Stimulated activated CD8-positive, alpha-beta memory T cell treated with anti-CD3 and anti-CD28 coated beads, Interleukin-15, amount 100 ng/mL, for 4 hours (primary cell): ENCODE results near the gene DNM2.
"Not testable (repeated sequence)": the region's sequence is repeated elsewhere in the genome, so short reads cannot be mapped to it uniquely, and the experiment has no call there.

Experiments
- DNase-seq, 2 donors: peaks; one replicate each; pipeline ENCODE4 v3.0.0-alpha.2; 2020; ENCODE audit warnings: low read depth in 2 of 2

The DNM2 gene

DNA sequence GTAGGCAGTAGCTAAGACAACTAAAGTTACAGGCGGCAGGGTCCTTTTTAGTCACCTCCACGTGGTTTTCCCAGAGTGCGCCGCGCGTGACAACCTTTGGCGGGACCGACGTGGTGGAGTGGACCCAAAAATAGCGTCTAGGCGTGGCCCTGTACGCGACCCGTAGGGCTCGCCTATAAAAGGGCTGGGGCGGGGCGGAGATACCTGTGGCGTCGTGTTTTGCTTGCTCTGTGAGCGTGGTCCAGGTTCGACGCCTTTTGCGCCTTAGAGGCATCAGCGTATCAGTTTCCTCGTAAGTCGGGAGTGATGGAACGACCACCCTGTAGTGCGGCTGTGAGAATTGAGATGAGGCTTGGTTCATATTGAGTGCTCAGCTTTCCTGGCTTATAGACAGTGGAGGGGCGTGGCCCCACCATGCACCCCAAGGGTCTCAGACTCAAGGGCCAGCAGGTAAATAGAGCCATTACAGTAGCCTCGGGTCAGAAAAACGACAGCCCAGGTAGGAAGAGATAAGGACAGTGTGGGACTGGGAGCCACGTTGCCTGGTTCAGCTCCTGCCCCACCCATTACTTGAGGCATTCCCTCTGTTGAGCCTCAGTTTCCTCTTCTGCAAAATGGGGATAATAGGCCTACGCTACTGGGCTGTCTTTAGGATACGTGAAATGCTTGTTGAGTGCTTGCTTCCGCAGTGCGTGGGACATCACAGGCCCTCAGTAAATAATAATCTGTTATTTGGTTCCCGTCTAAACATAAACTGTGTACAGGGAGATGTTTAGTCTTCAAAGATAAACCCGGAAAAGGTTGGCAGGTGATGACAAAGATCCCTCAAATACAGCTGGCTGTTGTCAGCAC, 118.8 kb downstream of the DNM2 start:
- DNase-seq = peak; percentile 63 to 72

DNA sequence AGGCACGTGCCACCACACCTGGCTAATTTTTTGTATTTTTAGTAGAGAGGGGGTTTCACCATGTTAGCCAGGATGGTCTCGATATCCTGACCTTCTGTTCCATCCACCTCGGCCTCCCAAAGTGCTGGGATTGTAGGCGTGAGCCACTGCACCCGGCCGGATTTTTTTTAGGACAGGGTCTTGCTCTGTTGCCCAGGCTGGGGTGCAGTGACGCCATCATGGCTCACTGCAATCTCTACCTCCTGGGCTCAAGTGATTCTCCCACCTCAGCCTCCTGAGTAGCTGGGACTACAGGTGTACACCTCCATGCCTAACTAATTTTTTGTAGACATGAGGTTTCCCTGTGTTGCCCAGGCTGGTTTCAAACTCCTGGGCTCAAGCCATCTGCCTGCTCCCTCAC, 119.8 kb downstream of the DNM2 start:
- not testable (repeated sequence) for DNase-seq

DNA sequence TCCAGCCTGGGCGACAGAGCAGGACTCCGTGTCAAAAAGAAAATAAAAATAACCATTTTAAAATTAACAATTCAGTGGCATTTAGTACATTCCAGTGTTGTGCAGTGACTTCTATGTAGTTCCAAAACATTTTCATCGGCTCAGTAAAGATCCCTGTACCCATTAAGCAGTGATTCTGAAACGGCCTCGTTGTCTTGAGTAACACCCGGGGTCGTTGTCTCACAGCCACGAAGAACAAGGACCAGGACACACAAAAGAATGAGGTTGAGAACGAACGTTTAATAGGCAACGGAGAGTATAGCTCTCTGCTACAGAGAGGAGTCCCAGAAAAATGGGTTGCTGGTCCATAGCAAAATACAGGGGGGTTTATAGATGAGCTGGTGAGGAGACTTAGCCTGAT, 120.5 kb downstream of the DNM2 start:
- no peak for DNase-seq

DNA sequence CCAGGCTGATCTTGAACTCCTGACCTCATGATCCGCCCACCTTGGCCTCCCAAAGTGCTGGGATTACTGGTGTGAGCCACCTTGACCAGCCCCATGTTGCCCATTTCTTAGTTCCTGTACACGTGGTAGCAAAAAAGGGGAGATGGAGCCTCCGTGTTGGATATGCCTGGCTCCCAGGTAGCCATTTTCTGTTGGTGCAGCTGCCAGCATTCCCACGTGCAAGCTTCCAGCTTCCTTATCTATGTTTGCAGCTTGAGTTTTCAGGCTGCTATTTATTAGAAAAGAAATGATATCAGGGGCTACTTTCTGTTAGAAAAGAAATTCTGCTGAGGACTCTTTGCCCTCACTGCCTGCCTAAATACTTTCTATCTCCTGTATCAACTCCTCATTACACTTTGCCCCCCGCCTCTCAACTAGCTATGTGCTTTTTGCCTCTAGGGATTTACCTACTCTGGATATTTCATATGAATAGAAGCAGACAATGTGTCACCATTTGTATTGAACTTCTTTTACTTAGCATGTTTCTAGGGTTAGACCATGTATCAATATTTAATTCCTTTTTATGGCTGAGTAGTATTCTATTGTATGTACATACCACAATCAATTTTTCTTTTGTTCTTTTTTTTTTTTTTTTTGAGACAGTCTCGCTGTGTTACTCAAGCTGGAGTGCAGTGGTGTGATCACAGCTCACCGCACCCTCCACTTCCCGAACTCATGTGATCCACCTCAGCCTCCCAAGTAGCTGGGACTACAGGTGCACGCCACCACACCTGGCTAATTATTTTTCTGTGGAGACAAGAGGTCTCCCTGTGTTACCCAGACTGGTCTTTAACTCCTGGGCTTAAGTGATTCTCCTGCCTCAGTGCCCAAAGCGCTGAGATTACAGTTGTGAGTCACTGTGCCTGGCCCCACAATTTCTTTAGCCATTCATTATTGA, 121.5 kb downstream of the DNM2 start:
- no peak for DNase-seq

DNA sequence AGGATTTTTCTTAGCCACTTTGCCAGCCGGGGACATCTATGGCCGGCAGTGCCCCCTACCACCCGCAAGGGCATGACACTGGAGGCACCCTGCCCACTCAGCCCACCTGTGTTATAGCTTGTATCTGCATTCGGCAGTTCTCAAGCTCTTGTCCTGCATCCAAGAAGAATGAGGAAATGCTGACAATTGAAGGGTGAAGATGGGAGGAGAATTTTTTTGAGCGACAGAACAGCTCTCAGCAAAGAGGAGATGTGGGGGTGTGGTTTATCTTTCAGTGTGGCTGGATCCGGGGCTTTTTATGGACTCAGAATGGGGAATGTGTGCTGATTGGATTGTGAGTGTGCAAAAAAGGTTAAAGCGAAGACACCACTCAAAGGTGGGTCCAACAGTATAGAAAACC, 124.9 kb downstream of the DNM2 start:
- DNase-seq = no peak

DNA sequence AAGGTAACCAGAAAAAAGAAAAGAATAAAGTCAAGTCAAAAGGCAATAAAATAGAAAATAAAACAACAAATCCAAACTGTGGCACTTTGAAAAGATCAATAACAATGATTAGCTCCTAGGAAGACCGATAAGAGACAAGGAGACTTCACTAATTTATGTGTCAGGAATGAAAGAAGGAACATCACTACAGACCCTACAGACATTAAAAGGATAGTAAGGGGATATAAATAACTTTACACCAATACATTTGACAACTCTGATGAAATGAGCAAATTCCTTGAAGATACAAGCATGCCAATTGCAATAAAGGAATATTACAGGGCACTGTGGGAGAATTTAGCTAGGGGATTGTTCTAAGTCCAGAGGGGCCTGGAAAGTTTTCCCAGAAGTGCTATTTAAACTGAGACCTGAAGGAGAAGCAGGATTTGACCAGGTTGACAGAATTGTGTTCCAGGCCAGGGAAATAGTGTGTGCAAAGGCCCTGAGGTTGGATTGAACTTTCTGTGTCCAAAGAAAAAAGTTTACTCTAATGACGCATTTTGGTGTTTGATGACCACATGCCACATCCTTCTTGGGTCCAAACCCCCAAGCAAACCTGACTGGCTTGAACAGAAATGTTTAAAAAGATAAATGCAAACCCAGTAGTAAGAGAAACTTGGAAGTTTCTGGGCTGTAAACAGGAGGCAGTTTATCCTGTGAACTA, 128.8 kb downstream of the DNM2 start:
- no peak for DNase-seq

DNA sequence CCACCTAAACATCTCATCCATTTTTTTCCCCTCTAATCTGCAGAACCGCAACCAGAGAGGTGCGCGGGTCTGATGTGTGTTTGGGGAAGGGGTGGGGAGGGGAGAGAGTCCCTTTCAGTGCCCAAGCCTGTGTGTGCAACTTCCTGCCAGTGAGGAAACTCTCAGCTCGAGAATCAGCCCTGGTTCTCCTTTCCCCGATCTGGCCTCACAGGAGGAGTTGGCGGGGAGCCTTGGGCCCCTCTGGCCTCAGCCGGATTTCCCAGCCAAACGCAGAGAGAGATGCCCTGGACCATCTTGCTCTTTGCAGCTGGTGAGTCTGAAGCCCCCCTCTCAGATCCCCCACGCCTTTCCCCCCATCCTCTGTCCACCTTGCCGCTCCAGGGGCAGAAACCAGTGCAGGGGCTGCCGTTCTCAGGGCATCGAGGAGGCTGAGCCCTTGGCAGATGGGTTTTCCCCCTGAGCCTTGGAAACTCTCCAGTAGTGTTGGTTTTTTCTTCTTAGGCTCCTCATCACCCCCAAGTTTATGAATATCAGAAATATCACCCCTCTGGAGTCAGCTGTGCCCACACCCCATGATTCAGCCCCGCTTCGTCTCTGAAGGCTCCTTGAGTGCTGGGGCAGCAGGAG, 130.5 kb downstream of the DNM2 start, which contains the start of gene C19orf38:
Gene C19orf38 (plus strand): TSS at position 186 of the 627 bp plus-strand sequence. CDS start 94 bp downstream, at position 280.
- no peak for DNase-seq

DNA sequence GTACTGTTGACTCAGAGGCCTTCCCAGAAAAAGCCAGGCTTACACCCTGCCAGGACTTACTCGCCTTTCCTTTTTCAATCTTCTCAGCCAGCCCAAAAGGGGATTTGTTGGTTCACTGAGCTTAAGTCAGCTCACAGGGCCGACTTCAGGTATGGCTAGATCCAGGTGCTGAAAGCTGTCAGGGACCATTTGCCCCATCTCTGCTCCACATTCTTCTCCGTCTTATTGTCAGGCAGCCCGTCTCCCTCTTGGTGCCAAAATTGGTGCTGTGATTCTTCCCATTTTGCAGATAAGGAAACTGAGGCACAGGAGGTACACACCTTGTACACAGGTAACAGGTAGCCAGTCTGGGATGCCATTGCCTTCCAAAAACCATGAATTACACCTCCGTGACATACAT, 132.8 kb downstream of the DNM2 start:
- DNase-seq = no peak

DNA sequence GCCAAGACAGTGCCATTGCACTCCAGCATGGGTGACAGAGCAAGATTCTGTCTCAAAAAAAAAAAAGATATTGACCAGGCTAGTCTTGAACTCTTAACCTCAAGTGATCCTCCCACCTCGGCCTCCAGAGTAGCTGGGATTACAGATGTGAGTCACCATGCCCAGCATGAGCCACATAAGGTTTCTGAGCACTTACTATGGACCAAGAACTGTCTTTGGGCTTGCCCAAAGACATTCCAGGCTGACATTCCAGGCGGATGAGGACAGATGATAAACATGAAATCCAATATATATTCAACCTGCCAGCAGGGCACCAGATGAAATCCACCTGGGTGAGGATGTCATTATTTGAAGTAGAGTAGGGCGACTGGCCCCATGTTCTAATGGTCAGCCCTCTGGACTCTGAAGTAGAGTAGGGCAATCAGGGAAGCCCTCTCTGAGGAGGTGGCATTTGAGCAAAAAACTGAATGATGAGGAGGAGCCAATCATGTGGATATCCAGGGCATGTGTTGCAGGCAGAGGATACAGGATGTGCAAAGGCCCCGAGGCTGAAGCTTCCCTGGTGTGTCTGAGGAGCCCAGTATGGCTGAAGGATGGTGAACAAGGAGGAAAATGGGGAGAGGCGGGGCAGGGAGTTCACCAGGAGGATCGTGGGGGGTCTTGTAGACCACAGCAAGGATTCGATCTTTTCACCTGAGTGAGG, 134.4 kb downstream of the DNM2 start:
- no peak for DNase-seq

DNA sequence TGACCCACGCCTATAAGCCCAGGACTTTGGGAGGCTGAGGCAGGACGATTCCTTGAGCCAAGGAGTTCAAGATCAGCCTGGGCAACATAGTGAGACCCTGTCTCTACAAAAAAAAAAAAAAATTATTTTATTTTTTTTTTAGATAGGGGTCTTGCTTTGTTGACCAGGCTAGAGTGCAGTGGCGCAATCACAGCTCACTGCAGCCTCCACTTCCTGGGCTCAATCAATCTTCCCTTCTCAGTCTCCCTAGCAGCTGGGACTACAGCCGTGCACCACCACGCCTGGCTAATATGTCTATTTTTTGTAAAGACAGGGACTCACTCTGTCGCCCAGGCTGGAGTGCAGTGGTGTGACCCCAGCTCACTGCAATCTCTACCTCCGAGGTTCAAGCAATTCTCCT, 135.1 kb downstream of the DNM2 start:
- DNase-seq = no peak

DNA sequence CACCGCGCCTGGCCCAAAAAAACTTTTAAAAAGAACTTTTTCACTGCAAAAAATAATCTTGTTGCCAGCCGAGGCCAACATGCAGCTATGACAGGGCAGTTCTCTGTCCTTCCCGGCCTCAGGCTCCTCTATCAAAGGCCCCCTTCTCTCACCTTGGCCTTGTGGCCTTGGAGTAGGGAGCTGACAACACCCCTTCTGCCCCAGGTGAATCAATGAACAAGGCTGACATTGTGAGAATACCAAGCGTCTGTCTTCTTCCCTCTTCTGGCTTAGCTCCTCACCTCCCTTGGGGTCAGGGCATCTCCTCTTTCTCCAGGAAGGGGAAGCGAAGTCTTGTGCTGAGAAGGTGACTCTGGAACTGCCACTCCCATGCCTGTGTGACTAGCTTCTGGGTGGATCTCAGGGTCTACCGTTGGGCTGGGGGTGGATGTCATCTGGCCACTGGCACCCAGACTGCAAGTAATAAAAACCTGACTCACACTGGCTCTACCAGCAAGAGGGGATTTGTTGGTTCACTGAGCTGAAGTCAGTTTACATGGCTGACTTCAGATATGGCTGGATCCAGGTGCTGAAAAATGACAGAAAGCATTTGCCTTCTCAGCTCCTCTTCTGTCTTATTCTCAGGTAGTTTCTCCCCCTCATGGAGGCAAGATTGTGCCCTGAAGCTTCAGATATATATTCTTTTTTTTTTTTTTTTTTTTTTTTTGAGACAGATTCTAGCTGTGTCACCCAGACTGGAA, 136.6 kb downstream of the DNM2 start:
- no peak for DNase-seq

DNA sequence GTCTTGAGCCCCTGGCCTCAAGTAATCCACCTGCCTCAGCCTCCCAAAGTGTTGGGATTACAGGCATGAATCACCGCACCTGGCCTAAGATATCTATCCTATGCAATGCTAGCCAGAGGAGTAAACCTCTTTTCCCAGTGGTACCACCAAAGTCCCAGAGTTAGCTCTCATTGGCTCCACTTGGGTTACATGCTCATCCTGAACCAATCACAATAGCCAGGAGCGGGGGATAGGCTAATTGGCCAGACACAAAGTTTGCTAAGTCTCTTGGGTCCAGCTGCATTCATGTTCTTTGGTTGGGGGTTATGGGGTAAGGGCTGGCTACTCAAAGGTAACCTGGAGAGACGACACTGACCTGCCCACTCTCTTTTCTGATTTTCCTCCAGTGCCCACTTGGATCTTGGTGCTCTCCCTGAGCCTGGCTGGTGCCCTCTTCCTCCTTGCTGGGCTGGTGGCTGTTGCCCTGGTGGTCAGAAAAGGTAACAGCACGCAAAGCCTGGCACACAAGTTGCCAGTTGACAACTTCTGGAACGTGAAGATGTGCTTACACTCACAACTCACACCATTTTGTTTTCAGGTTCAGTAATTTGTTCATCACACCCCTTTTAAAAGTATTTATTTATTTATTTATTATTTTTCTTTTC, 138.1 kb downstream of the DNM2 start:
- DNase-seq = no peak

DNA sequence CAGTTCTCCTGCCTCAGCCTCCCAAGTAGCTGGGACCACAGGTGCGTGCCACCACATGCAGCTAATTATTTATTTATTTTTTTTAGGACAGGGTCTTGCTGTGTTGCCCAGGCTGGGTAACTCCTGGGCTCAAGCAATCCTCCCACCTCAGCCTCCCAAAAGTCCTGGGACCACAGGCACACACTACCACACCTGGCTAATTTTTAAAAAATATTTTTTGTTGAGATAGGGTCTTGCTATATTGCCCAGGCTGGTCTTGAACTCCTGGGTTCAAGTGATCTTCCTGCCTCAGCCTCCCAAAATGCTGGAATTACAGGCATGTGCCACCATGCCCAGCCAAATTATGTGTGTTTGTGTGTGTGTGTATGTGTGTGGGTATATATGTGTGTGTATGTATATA, 139.0 kb downstream of the DNM2 start:
- not testable (repeated sequence) for DNase-seq

DNA sequence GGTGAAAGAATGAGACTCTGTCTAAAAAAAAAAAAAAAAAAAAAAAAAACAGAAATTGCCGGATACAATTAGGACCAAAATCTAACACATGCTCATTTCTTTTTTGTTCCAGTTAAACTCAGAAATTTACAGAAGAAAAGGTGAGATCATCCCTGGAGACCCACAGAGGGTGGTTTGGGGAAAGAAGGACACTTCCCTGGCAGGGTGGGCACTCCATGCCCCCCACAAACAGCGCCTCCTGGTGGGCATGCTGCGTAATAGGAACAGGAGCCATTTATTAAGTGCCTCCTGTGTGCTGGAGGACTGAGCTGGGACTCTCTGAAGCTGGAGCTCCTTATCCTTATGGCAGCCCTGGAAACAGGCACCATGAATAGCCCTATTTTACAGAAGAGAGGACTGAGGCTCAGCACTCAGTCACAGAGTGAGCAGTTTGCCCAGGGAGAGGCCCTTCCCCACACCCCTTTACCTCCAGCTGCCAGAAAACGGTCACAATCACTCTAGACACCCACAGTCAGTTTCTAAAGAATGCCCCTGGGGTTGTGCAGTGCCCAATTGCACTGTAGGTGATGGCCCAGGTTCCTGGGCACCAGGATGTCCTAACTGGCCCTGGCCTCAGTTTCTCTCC, 140.4 kb downstream of the DNM2 start:
- no peak for DNase-seq

DNA sequence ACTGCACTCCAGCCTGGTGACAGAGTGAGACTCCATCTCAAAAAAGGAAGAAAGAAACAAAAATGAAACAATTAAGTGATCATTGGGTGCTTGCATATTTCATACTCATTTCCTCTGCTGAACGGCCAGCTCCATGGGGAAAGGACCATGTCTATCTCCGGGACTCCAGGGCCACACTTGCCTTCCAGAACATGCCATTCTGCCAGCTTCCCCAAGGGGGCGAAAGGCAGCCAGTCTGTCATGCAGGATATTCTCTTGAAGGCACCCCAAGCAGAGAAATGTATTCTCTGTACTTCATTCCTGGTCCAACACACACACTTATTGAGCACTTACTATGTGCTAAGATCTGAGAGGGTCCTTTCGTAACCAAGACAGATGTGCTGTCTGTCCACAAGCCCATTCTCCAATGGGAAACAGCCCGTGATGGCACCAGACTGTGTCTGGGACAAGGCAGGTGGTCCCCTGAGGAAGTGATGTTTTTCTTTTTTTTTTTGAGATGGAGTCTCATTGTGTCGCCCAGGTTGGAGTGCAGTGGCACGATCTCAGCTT, 143.3 kb downstream of the DNM2 start:
- DNase-seq = no peak

DNA sequence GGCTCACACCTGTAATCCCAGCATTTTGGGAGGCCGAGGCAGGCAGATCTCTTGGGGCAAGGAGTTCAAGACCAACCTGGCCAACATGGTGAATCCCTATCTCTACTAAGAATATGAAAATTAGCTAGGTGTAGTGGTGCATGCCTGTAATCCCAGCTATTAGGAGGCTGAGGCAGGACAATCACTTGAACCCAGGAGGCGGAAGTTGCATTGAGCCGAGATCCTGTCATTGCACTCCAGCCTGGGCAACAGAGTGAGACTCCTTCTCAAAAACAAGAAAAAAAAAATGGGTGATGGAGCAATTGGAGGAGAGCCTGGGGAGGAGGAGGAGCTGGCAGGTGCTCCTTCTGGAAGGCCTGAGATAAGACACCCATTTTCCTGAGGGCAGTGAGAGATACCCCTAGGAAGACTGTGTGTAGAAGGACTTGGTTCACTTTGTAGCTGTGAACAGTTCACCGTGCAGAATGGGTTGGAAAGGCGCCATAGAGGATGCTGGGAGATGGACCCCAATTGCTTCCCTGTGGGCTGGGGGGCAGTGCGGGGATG, 144.8 kb downstream of the DNM2 start:
- no peak for DNase-seq

DNA sequence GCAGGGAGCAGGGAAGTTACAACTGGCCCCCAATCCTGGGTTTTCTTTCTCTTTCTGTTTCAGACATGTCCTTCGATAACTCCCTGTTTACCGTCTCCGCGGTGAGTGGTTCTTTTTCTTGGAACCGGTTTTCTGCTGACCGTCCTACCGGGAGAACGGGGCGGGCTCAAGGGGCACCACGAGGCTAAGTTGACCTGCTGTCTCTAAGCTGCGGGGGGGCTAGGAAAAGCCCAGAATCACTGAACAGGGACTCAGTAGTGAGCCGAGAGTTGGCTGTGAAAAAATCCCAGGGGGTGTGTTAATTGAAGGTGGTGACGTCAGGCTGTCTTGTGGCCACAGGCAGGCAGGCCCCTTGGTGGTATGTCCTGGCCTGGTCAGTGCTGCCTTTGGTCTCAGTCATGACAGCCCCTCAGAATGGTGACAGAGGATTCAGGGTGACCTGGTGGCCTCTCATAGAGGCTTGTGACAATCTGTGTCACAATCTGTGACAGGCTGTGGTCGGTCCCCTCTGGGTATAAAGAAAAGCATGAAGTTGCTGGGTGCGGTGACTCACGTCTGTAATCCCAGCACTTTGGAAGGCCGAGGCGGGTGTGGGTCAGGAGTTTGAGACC, 145.3 kb downstream of the DNM2 start:
- no peak for DNase-seq

DNA sequence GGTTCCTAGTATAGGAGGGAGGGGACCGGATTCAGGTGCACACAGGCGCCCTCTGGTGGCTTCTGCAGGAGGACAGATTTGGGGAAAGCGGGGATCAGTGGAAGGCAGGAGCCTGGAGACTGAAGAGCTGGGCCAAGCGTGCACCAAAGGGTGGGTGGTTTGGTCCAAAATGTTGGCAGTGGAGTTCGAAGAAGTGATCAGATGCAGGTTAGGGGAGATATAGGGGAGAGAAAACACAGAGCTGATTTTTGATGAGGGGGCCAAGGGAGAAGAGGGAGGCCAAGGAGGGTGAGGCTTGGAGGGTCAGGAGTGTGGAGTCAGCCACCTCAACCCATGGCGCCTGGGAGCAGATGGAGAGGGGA, 146.6 kb downstream of the DNM2 start:
- peak; percentile 30 to 59 for DNase-seq
